Coronary artery (tissue), 2 donors: ENCODE measurements around the gene NLGN1.
A peak's percentile ranks its signal among the peaks of the same experiment; 100 is the strongest.

Experiments used
- DNase-seq: peaks from one replicate; pipeline ENCODE4 v3.0.0-alpha.2; 2017; ENCODE audit warnings: low spot score
- H3K27ac ChIP-seq, 2 donors: fragments of 200-600 bp; sonication (generic); one replicate each; pipeline ENCODE4 v1.5.1; 2016 to 2019
- H3K4me3 ChIP-seq: fragments of 200-600 bp; sonication (generic); 2 replicates; pipeline ENCODE4 v1.5.1; 2016; ENCODE audit warnings: mild to moderate bottlenecking, moderate library complexity
- TF ChIP-seq, protein P1 (sequence below): fragments of 200-600 bp; sonication (generic); IDR thresholded peaks from one replicate; pipeline ENCODE4 v1.5.1; 2019; ENCODE audit warnings: antibody characterized with exemption

Gene NLGN1

DNA sequence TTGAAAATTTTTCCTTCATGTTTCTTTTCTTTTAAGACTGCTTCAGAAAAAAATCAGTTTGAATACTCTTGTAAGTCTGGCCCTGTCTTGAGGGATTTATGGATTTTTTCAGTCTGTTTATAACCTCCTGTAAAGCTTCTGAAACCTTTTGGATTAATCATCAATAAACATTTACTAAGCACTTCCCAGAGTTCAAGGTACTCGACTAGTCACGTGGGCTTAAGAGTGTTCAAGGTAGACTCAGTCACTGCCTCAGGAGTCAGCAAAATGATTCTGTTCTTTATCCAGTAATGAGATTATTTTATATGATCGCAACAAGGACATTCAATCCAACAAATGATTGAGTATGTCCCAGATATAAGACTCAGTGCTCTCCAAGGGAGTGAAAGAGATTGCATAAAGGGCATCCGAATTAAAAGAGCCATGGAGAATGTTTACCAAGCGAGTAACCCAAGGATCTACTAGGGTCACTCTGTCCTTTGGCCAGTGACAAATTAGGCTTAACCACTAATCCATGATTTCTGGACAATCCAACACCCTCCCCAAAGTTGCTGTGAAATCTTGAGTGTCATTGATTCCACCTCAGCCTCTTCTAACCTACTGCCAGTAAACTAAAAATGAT is 735.0 kb downstream of the NLGN1 start:
- TF ChIP-seq, protein P1, sequence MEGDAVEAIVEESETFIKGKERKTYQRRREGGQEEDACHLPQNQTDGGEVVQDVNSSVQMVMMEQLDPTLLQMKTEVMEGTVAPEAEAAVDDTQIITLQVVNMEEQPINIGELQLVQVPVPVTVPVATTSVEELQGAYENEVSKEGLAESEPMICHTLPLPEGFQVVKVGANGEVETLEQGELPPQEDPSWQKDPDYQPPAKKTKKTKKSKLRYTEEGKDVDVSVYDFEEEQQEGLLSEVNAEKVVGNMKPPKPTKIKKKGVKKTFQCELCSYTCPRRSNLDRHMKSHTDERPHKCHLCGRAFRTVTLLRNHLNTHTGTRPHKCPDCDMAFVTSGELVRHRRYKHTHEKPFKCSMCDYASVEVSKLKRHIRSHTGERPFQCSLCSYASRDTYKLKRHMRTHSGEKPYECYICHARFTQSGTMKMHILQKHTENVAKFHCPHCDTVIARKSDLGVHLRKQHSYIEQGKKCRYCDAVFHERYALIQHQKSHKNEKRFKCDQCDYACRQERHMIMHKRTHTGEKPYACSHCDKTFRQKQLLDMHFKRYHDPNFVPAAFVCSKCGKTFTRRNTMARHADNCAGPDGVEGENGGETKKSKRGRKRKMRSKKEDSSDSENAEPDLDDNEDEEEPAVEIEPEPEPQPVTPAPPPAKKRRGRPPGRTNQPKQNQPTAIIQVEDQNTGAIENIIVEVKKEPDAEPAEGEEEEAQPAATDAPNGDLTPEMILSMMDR: no peak
- H3K27ac ChIP-seq: no peak overlapping the region
- no peak overlapping the region for H3K4me3 ChIP-seq
- DNase-seq: no peak

DNA sequence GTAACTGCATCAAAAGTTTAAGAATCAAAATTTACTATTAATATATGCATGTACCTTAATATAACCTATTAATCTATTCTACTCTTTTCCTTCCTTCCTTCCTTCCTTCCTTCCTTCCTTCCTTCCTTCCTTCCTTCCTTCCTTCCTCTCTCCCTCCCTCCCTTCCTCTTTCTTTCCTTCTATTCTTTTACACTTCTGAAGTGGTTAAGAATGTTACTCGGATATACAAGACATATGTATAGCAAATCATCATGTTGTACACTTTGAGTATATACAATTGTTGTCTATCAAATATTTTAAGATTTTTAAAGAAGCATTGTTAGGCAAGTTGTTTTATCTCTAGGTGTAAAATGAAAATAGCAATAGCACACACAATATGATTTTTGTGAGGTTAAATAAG is 748.5 kb downstream of the NLGN1 start:
- TF ChIP-seq, protein P1: no peak
- Histone ChIP-seq H3K27ac (no peak overlapping the region), H3K4me3 (no peak overlapping the region)
- DNase-seq: no peak

DNA sequence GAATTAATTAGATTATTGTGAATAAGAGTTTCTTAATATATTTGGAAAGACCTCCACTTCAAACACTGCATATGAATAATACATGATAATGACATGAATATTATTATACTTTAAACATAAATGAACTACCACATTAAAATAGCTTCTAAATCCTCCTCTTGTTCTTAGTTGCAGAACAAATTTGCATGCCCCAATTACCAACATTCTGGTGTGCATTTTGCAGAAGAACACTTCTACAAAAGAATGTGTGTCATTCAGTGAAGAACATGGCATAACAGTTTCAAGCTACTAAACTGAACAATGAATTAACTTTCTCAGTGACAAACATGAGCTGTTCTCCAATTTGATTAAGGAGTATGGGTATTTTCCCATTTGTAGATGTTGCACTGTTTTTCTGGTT is 750.3 kb downstream of the NLGN1 start:
- no peak overlapping the region for H3K4me3 ChIP-seq
- TF ChIP-seq, protein P1: no peak
- H3K27ac ChIP-seq: no peak overlapping the region
- no peak for DNase-seq

DNA sequence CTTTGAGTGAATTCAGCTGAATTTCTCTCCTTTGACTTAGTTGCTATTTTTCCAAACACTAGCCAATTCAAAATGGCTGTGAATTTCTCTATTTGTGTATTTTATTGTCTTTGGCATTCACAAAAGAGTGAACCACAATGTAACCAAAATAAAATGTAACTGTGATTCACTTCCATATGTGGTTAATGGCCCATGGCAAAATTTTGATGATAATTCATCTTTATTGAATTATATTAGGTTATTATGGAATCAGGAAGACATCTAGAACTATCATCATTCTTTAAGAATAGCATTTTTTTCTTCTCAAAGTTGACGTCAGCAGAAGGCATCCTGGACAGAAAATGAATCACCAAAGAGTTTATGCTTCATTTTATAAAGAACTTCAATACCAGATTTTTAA is 756.3 kb downstream of the NLGN1 start:
- Histone ChIP-seq H3K27ac (no peak overlapping the region), H3K4me3 (no peak overlapping the region)
- no peak for DNase-seq
- TF ChIP-seq, protein P1: no peak

- Histone ChIP-seq H3K27ac (no peak overlapping the region), H3K4me3 (peak overlapping the region; percentile 60)
- TF ChIP-seq, protein P1: no peak
- no peak for DNase-seq
These were observed 758.7 kb downstream of the NLGN1 start for GRCh38 chr3:174156200-174156599.

DNA sequence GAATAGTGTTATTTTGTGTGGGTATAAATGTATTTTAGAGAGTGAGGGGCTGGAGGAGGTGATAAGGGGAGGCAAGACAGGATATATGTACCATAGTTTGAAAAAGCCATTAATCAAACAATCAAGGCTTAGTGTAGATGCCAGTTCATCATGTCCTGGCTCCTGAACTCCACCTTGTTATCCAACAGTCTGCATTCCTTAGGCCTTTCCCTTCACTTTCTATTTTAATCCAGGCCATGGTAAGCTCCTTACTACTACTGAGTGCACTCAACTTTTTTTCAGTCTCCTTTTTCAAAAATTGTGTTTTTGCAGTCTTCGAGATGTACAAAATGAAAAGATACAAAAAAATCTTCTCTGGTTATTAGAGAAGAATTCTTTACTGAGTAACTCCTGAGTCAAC is 761.1 kb downstream of the NLGN1 start:
- no peak overlapping the region for H3K27ac ChIP-seq
- H3K4me3 ChIP-seq: no peak overlapping the region
- DNase-seq: no peak
- TF ChIP-seq, protein P1: no peak

DNA sequence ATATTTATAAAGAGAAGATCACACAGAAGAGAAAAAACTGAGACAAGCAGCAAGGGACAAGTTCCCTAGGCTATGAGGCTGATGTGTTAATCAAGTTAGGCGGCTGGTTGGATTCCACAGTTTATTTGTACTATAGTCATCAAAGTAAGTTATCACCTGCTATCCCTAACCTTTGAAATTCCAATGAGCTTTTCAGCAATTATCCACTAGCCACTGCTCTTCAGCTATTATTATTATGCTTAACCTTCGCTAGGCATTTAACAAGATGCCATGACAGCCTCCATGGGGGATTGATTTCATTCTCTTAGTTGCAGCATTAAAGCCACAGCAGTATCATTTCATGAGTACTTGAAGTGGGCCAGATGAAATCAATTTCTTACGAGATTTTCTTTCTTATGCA is 762.1 kb downstream of the NLGN1 start:
- Histone ChIP-seq H3K27ac (no peak overlapping the region), H3K4me3 (no peak overlapping the region)
- DNase-seq: no peak
- TF ChIP-seq, protein P1: no peak
